Neural progenitor cell (in vitro differentiated cells): Measurements from ENCODE around the gene MAP7D3. TPM values are rescaled to one million over a fixed set of nuclear protein-coding genes. Genes with fewer than 3 reads are reported as not detected.
A peak's percentile ranks its signal among the peaks of the same experiment; 100 is the strongest.
"Not testable (repeated sequence)": the region's sequence is repeated elsewhere in the genome, so short reads cannot be mapped to it uniquely, and the experiment has no call there.

Experiments
- DNase-seq: peaks from one replicate; pipeline ENCODE4 v3.0.0-alpha.2; 2016; ENCODE audit warnings: low spot score
- H2AFZ ChIP-seq: fragments of 200-600 bp; sonication (generic); replicated peaks from 2 replicates; pipeline ENCODE4 v1.6.1; 2016; ENCODE audit warnings: antibody characterized with exemption
- H3F3A ChIP-seq: fragments of 200-600 bp; sonication (generic); 2 replicates; pipeline ENCODE4 v1.6.1; 2016; ENCODE audit warnings: antibody characterized with exemption, low read depth
- H3K27ac ChIP-seq: fragments of 200-600 bp; sonication (generic); 2 replicates; pipeline ENCODE4 v1.5.1; 2016; ENCODE audit warnings: mild to moderate bottlenecking
- H3K27me3 ChIP-seq: fragments of 200-600 bp; sonication (generic); 2 replicates; pipeline ENCODE4 v1.6.1; 2016; ENCODE audit warnings: mild to moderate bottlenecking, moderate library complexity
- H3K36me3 ChIP-seq: fragments of 200-600 bp; sonication (generic); 2 replicates; pipeline ENCODE4 v1.5.1; 2016
- H3K4me1 ChIP-seq: fragments of 200-600 bp; sonication (generic); 2 replicates; pipeline ENCODE4 v1.6.1; 2016; ENCODE audit warnings: mixed run types
- H3K4me2 ChIP-seq: fragments of 200-600 bp; sonication (generic); 2 replicates; pipeline ENCODE4 v1.6.1; 2016
- H3K4me3 ChIP-seq: fragments of 200-600 bp; sonication (generic); 2 replicates; pipeline ENCODE4 v1.5.1; 2016
- H3K79me2 ChIP-seq: fragments of 200-600 bp; sonication (generic); 2 replicates; pipeline ENCODE4 v1.6.1; 2016; ENCODE audit warnings: low read depth
- H3K9ac ChIP-seq: fragments of 200-600 bp; sonication (generic); 2 replicates; pipeline ENCODE4 v1.6.1; 2016
- H3K9me3 ChIP-seq: fragments of 200-600 bp; sonication (generic); 2 replicates; pipeline ENCODE4 v1.5.1; 2016; ENCODE audit warnings: low read depth
- H4K20me1 ChIP-seq: fragments of 200-600 bp; sonication (generic); 2 replicates; pipeline ENCODE4 v1.6.1; 2016; ENCODE audit warnings: low read depth
- H3K27ac Mint-ChIP-seq: 3 replicates; pipeline ENCODE4 v1.8.0; 2021; ENCODE audit warnings: mixed read lengths
- H3K27me3 Mint-ChIP-seq: 2 replicates; pipeline ENCODE4 v1.8.0; 2022; ENCODE audit warnings: low read depth, mild to moderate bottlenecking, inconsistent platforms, moderate library complexity, mixed read lengths; ENCODE audit not compliant: insufficient read depth
- H3K36me3 Mint-ChIP-seq: 3 replicates; pipeline ENCODE4 v1.8.0; 2021; ENCODE audit warnings: mixed read lengths
- H3K4me1 Mint-ChIP-seq: 3 replicates; pipeline ENCODE4 v1.8.0; 2021; ENCODE audit warnings: mixed read lengths
- H3K4me3 Mint-ChIP-seq: 3 replicates; pipeline ENCODE4 v1.8.0; 2021; ENCODE audit warnings: mild to moderate bottlenecking, moderate library complexity, mixed read lengths
- H3K9me3 Mint-ChIP-seq: 3 replicates; pipeline ENCODE4 v1.8.0; 2020; ENCODE audit warnings: mixed read lengths
- CTCF ChIP-seq: fragments of 200-600 bp; sonication (generic); IDR thresholded peaks from 2 replicates; pipeline ENCODE4 v1.5.1; 2017; ENCODE audit warnings: antibody characterized with exemption, mild to moderate bottlenecking
- EZH2 ChIP-seq: fragments of 200-600 bp; sonication (generic); IDR thresholded peaks from 2 replicates; pipeline ENCODE4 v1.6.1; 2017; ENCODE audit warnings: antibody characterized with exemption, mild to moderate bottlenecking, moderate library complexity
- EZH2phosphoT487 ChIP-seq: fragments of 200-600 bp; sonication (generic); IDR thresholded peaks from 2 replicates; pipeline ENCODE4 v1.6.1; 2017; ENCODE audit warnings: antibody characterized with exemption
- total RNA-seq: library from RNA; depleted of rRNA; stranded (reverse); fragments of >200 nt; gene quantifications from 2 replicates; pipeline ENCODE4 v1.2.3, GENCODE V29; 2015; ENCODE audit warnings: low replicate concordance

Gene MAP7D3
- total RNA-seq, 1 donor from 2014 or later = 27.1 TPM

GRCh38 chrX:136292656-136293055 is 41.5 kb upstream of the MAP7D3 start:
- no peaks in the 10 kb centered on the region for H3K79me2 ChIP-seq
- Mint-ChIP-seq H3K4me3 (no peak overlapping the region), H3K36me3 (no peaks in the 10 kb centered on the region), H3K27me3 (peaks cover 1% of the 10 kb centered on the region), H3K4me1 (no peaks in the 10 kb centered on the region), H3K27ac (no peak overlapping the region), H3K9me3 (peaks cover 22% of the 10 kb centered on the region)
- no peak overlapping the region for H3K4me2 ChIP-seq
- DNase-seq = no peak
- no peaks in the 10 kb centered on the region for H3F3A ChIP-seq
- TF ChIP-seq EZH2 (no peak), CTCF (no peak)
- H3K27me3 ChIP-seq = no peaks in the 10 kb centered on the region
- no peak overlapping the region for H3K4me3 ChIP-seq
- H2AFZ ChIP-seq = no peak overlapping the region
- H3K36me3 ChIP-seq = no peaks in the 10 kb centered on the region
- no peaks in the 10 kb centered on the region for H3K4me1 ChIP-seq
- H4K20me1 ChIP-seq = no peaks in the 10 kb centered on the region
- no peak overlapping the region for H3K9ac ChIP-seq
- no peak overlapping the region for H3K27ac ChIP-seq
- H3K9me3 ChIP-seq = no peaks in the 10 kb centered on the region

GRCh38 chrX:136291824-136292223 is 40.6 kb upstream of the MAP7D3 start:
- no peaks in the 10 kb centered on the region for H3K27me3 ChIP-seq
- no peaks in the 10 kb centered on the region for H3F3A ChIP-seq
- H3K9me3 ChIP-seq = no peaks in the 10 kb centered on the region
- H3K4me3 ChIP-seq = no peak overlapping the region
- no peak for DNase-seq
- no peak overlapping the region for H3K9ac ChIP-seq
- no peaks in the 10 kb centered on the region for H3K4me1 ChIP-seq
- TF ChIP-seq CTCF = no peak
- no peak for TF ChIP-seq EZH2
- no peak for TF ChIP-seq EZH2phosphoT487
- H3K27me3 Mint-ChIP-seq = peaks cover 5% of the 10 kb centered on the region
- H3K4me3 Mint-ChIP-seq = no peak overlapping the region
- no peaks in the 10 kb centered on the region for H3K36me3 ChIP-seq
- H3K36me3 Mint-ChIP-seq = no peaks in the 10 kb centered on the region
- no peak overlapping the region for H2AFZ ChIP-seq
- no peak overlapping the region for H3K27ac ChIP-seq
- peaks cover 21% of the 10 kb centered on the region for H3K9me3 Mint-ChIP-seq
- H4K20me1 ChIP-seq = no peaks in the 10 kb centered on the region
- H3K27ac Mint-ChIP-seq = no peak overlapping the region
- no peaks in the 10 kb centered on the region for H3K4me1 Mint-ChIP-seq
- H3K4me2 ChIP-seq = no peak overlapping the region
- no peaks in the 10 kb centered on the region for H3K79me2 ChIP-seq

- H3F3A ChIP-seq, H3K9ac ChIP-seq, H2AFZ ChIP-seq, H3K4me3 Mint-ChIP-seq, H3K4me3 ChIP-seq, H4K20me1 ChIP-seq, H3K4me2 ChIP-seq, H3K36me3 Mint-ChIP-seq, H3K4me1 Mint-ChIP-seq, H3K9me3 ChIP-seq, DNase-seq, H3K27ac ChIP-seq, H3K79me2 ChIP-seq, H3K27me3 ChIP-seq, H3K4me1 ChIP-seq, H3K27ac Mint-ChIP-seq, H3K36me3 ChIP-seq, H3K27me3 Mint-ChIP-seq: not testable (repeated sequence)
- H3K9me3 Mint-ChIP-seq = peaks cover 17% of the 10 kb centered on the region
Observed at GRCh38 chrX:136286375-136286774, 35.2 kb upstream of the MAP7D3 start.

GRCh38 chrX:136275553-136275952 is 24.4 kb upstream of the MAP7D3 start:
- Histone ChIP-seq H3K4me2 (no peak overlapping the region), H3K9ac (no peak overlapping the region), H3F3A (no peaks in the 10 kb centered on the region), H3K27me3 (no peaks in the 10 kb centered on the region), H3K4me1 (no peaks in the 10 kb centered on the region), H4K20me1 (no peaks in the 10 kb centered on the region), H3K79me2 (no peaks in the 10 kb centered on the region), H3K27ac (no peak overlapping the region), H2AFZ (no peak overlapping the region), H3K9me3 (no peaks in the 10 kb centered on the region), H3K4me3 (no peak overlapping the region), H3K36me3 (no peaks in the 10 kb centered on the region)
- TF ChIP-seq EZH2phosphoT487 (no peak), EZH2 (no peak)
- no peak overlapping the region for H3K4me3 Mint-ChIP-seq
- no peaks in the 10 kb centered on the region for H3K9me3 Mint-ChIP-seq
- no peaks in the 10 kb centered on the region for H3K36me3 Mint-ChIP-seq
- peaks cover 4% of the 10 kb centered on the region for H3K4me1 Mint-ChIP-seq
- peaks cover 7% of the 10 kb centered on the region for H3K27me3 Mint-ChIP-seq
- DNase-seq = peak; percentile 20
- H3K27ac Mint-ChIP-seq = no peak overlapping the region
